CD14-positive monocyte (primary cell): ENCODE measurements around the gene PLEKHM3. TPM values are rescaled to one million over a fixed set of nuclear protein-coding genes. Genes with fewer than 3 reads are reported as not detected.

ENCODE experiments used
- DNase-seq, 3 donors: peaks; one replicate each; pipeline ENCODE4 v3.0.0-alpha.2; 2011 to 2022
- H2AFZ ChIP-seq: 2 replicates; pipeline ENCODE4 v1.6.0; 2012; ENCODE audit warnings: mild to moderate bottlenecking, low read depth, low read length, inconsistent platforms; ENCODE audit not compliant: insufficient read depth, poor library complexity, severe bottlenecking
- H3K27ac ChIP-seq, 2 donors: 1 replicate in 1 of 2; 2 replicates in 1 of 2; pipeline ENCODE4 v1.5.1; 2012 to 2013; ENCODE audit warnings: low read length in 2 of 2, control low read depth in 1 of 2, inconsistent platforms in 1 of 2, low read depth in 1 of 2, mild to moderate bottlenecking in 1 of 2
- H3K27me3 ChIP-seq, 2 donors: one replicate each; pipeline versions ENCODE4 v1.6.0 to v1.6.1; 2011 to 2013; ENCODE audit warnings: low read length in 2 of 2; ENCODE audit not compliant: control insufficient read depth in 2 of 2, insufficient read depth in 2 of 2
- H3K36me3 ChIP-seq, 2 donors: replicated peaks in 1 of 2; 1 replicate in 1 of 2; 2 replicates in 1 of 2; pipeline versions ENCODE4 v1.5.1 to v1.6.1; 2012 to 2013; ENCODE audit warnings: low read length in 2 of 2, control low read depth in 1 of 2, inconsistent platforms in 1 of 2, mild to moderate bottlenecking in 1 of 2; ENCODE audit not compliant: insufficient read depth in 2 of 2, control insufficient read depth in 1 of 2
- H3K4me1 ChIP-seq, 2 donors: 1 replicate in 1 of 2; 2 replicates in 1 of 2; pipeline versions ENCODE4 v1.5.1 to v1.6.1; 2012 to 2013; ENCODE audit warnings: low read length in 2 of 2, control low read depth in 1 of 2, inconsistent platforms in 1 of 2, mild to moderate bottlenecking in 1 of 2, moderate library complexity in 1 of 2; ENCODE audit not compliant: insufficient read depth in 2 of 2, control insufficient read depth in 1 of 2
- H3K4me2 ChIP-seq: replicated peaks from 2 replicates; pipeline ENCODE3; 2012; ENCODE audit warnings: low read length, moderate library complexity, mild to moderate bottlenecking; ENCODE audit not compliant: poor library complexity, severe bottlenecking; ENCODE audit errors: extremely low read depth
- H3K4me3 ChIP-seq, 3 experiments: fragments of 200-600 bp in 1 of 3; sonication (generic) in 1 of 3; replicated peaks in 1 of 3; 1 replicate in 2 of 3; 2 replicates in 1 of 3; pipeline ENCODE4 v1.5.1; 2011 to 2013; ENCODE audit warnings: low read length in 3 of 3, mild to moderate bottlenecking in 3 of 3, control low read depth in 2 of 3, low read depth in 2 of 3, inconsistent platforms in 1 of 3, moderate library complexity in 1 of 3
- H3K79me2 ChIP-seq: 2 replicates; pipeline ENCODE4 v1.6.0; 2012; ENCODE audit warnings: mild to moderate bottlenecking, control low read depth, inconsistent platforms, low read length, moderate library complexity; ENCODE audit not compliant: insufficient read depth
- H3K9ac ChIP-seq: 2 replicates; pipeline ENCODE4 v1.6.0; 2017; ENCODE audit warnings: low read length, mild to moderate bottlenecking; ENCODE audit not compliant: insufficient read depth, poor library complexity, severe bottlenecking
- H3K9me3 ChIP-seq, 2 donors: replicated peaks in 1 of 2; 1 replicate in 1 of 2; 2 replicates in 1 of 2; pipeline versions ENCODE4 v1.5.1 to v1.6.1; 2012 to 2013; ENCODE audit warnings: low read length in 2 of 2, control low read depth in 1 of 2; ENCODE audit not compliant: control insufficient read depth in 1 of 2, insufficient read depth in 1 of 2
- H4K20me1 ChIP-seq: 2 replicates; pipeline ENCODE4 v1.6.0; 2012; ENCODE audit warnings: mild to moderate bottlenecking, low read length, control low read depth, moderate library complexity; ENCODE audit not compliant: insufficient read depth
- H3K27ac Mint-ChIP-seq, 7 donors: one replicate each; pipeline ENCODE4 v1.8.0; 2020; ENCODE audit warnings: mild to moderate bottlenecking in 7 of 7, mixed read lengths in 7 of 7, moderate library complexity in 6 of 7, inconsistent platforms in 2 of 7
- H3K27me3 Mint-ChIP-seq, 3 donors: one replicate each; pipeline ENCODE4 v1.8.0; 2021 to 2022; ENCODE audit warnings: low read depth in 3 of 3, mild to moderate bottlenecking in 3 of 3, mixed read lengths in 3 of 3, moderate library complexity in 3 of 3, inconsistent platforms in 1 of 3
- H3K36me3 Mint-ChIP-seq, 2 donors: one replicate each; pipeline ENCODE4 v1.8.0; 2020; ENCODE audit warnings: mixed read lengths in 2 of 2, inconsistent platforms in 1 of 2, mild to moderate bottlenecking in 1 of 2
- H3K4me1 Mint-ChIP-seq: one replicate; pipeline ENCODE4 v1.8.0; 2020; ENCODE audit warnings: mild to moderate bottlenecking, mixed read lengths
- H3K4me3 Mint-ChIP-seq, 2 donors: one replicate each; pipeline ENCODE4 v1.8.0; 2020; ENCODE audit warnings: mild to moderate bottlenecking in 2 of 2, mixed read lengths in 2 of 2, moderate library complexity in 1 of 2
- H3K9me3 Mint-ChIP-seq, 7 donors: one replicate each; pipeline ENCODE4 v1.8.0; 2020 to 2022; ENCODE audit warnings: mixed read lengths in 7 of 7, mild to moderate bottlenecking in 6 of 7, moderate library complexity in 6 of 7, inconsistent platforms in 2 of 7
- WGBS: methylation state at CpG from one replicate; pipeline ENCODE4 v1.1.5; 2013; ENCODE audit warnings: missing lambda C conversion rate; ENCODE audit not compliant: insufficient coverage; 5-methylcytosine and 5-hydroxymethylcytosine counted together
- intact Hi-C, 2 donors: fragments of 100-400 bp; cut with micrococcal nuclease; formaldehyde crosslinking; loops; one replicate each; pipeline versions ENCODE4 v1.15.0 to v1.15.1; 2023
- polyA plus RNA-seq, 3 donors: library from polyadenylated mRNA; depleted of rRNA in 1 of 3; unstranded in 2 of 3; stranded (reverse) in 1 of 3; fragments of 300-500 nt in 2 of 3; fragments of >200 nt in 1 of 3; fragmentation: Illumina TruSeq in 2 of 3; gene quantifications; 1 replicate in 2 of 3; 2 replicates in 1 of 3; pipeline ENCODE4 v1.2.3, GENCODE V29; 2012 to 2021
- TF ChIP-seq, protein P1 (sequence below): fragments of 200-600 bp; IDR thresholded peaks from one replicate; pipeline ENCODE4 v1.8.0; 2022; ENCODE audit warnings: antibody characterized with exemption, mild to moderate bottlenecking

Gene PLEKHM3
- polyA plus RNA-seq, 3 donors: 3.0 to 8.0 (median 3.0) TPM

DNA sequence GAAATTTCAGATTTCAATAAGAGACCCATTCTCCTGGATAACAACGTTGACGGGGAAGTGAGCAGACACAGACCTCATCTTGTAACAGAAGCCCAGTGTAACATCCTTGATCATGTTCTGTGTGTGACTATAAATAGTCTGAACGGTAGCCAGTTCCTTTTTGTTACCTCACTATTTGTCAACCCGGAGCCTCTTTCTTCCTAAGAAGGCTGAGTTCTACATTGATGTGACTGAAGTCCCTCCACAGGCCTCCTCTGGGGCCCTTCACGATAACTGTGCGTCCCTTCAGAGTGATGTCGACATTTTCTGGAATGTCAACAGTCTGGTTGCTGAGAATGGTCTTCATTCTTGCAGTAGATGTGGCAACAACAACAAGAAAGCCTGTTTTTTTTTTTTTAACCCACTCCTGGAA lies 6.3 kb upstream of the PLEKHM3 start:
- Histone ChIP-seq H3K4me2 (no peak overlapping the region), H3K79me2 (no peaks in the 10 kb centered on the region), H2AFZ (peak overlapping the region; percentile 51), H4K20me1 (no peaks in the 10 kb centered on the region), H3K27ac (peak overlapping the region in 1 of 2 donors; percentile 66), H3K4me3 (no peak overlapping the region), H3K27me3 (no peaks in the 10 kb centered on the region), H3K9me3 (no peaks in the 10 kb centered on the region), H3K36me3 (no peaks in the 10 kb centered on the region), H3K4me1 (peaks cover 15 to 19% of the 10 kb centered on the region in 2 donors), H3K9ac (no peak overlapping the region)
- peaks cover 0 to 1% (median 0%) of the 10 kb centered on the region in 7 donors for H3K9me3 Mint-ChIP-seq
- H3K36me3 Mint-ChIP-seq: no peaks in the 10 kb centered on the region
- peak overlapping the region; percentile 57 to 85 (median 76) for H3K27ac Mint-ChIP-seq
- WGBS: no CpG with 5 or more reads among the region's 7 CpGs
- peak in 2 of 3 donors; percentile 32 to 48 for DNase-seq
- H3K4me3 Mint-ChIP-seq: no peak overlapping the region
- TF ChIP-seq, protein P1, sequence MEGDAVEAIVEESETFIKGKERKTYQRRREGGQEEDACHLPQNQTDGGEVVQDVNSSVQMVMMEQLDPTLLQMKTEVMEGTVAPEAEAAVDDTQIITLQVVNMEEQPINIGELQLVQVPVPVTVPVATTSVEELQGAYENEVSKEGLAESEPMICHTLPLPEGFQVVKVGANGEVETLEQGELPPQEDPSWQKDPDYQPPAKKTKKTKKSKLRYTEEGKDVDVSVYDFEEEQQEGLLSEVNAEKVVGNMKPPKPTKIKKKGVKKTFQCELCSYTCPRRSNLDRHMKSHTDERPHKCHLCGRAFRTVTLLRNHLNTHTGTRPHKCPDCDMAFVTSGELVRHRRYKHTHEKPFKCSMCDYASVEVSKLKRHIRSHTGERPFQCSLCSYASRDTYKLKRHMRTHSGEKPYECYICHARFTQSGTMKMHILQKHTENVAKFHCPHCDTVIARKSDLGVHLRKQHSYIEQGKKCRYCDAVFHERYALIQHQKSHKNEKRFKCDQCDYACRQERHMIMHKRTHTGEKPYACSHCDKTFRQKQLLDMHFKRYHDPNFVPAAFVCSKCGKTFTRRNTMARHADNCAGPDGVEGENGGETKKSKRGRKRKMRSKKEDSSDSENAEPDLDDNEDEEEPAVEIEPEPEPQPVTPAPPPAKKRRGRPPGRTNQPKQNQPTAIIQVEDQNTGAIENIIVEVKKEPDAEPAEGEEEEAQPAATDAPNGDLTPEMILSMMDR: no peak
- intact Hi-C loops: loop anchor here in 1 of 2 donors (10.0 kb wide), 1 partner anchor 267 kb away; the partner anchor contains the start of gene FZD5
- H3K4me1 Mint-ChIP-seq: peaks cover 20% of the 10 kb centered on the region
- H3K27me3 Mint-ChIP-seq: peaks cover 0 to 2% (median 0%) of the 10 kb centered on the region in 3 donors

DNA sequence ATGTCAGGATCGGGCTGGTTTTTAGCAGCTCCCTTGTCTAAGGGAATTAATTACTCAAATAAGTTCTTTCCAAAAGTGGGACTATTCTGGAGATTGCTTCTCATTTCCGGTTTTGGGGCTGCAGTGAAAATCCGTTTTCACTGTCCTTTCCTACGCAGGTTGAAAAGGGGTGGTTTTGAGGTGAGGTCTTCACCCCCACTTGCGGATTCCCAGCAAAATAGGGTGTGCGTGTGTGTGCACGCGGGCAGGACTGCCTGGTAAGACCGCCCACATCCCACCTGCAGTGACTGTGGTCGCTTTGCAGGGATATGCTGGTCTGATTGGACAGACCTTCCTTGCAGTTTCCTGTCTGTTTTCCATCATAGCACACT lies 472 bp upstream of the PLEKHM3 start:
- Histone ChIP-seq H3K36me3 (peaks cover 1 to 3% of the 10 kb centered on the region in 2 donors), H3K4me1 (peaks cover 22 to 24% of the 10 kb centered on the region in 2 donors), H2AFZ (peak overlapping the region; percentile 98), H3K27me3 (no peaks in the 10 kb centered on the region), H3K4me3 (peak overlapping the region; percentile 87 to 91 (median 89)), H4K20me1 (no peaks in the 10 kb centered on the region), H3K4me2 (peak overlapping the region; percentile 97), H3K79me2 (peaks cover 36% of the 10 kb centered on the region), H3K9ac (peak overlapping the region; percentile 88), H3K9me3 (no peaks in the 10 kb centered on the region), H3K27ac (peak overlapping the region; percentile 89 to 95)
- TF ChIP-seq, protein P1: no peak
- Mint-ChIP-seq H3K4me3 (peak overlapping the region; percentile 77 to 99), H3K27me3 (peaks cover 0 to 3% (median 0%) of the 10 kb centered on the region in 3 donors), H3K27ac (peak overlapping the region; percentile 91 to 97 (median 95)), H3K9me3 (peaks cover 0 to 3% (median 0%) of the 10 kb centered on the region in 7 donors), H3K4me1 (peaks cover 19% of the 10 kb centered on the region), H3K36me3 (peaks cover 2 to 4% of the 10 kb centered on the region in 2 donors)
- intact Hi-C loops: loop anchor here in 1 of 2 donors (5.0 kb wide), 1 partner anchor 258 kb away; the partner anchor contains the start of gene FZD5
- 24% methylated on average over 5 of the region's 10 CpGs for WGBS
- DNase-seq: no peak
